GM12873 (cell line): ENCODE results near the gene KSR1.

ENCODE experiments used
- TF ChIP-seq, protein P1 (sequence below): IDR thresholded peaks from 2 replicates; pipeline ENCODE4 v1.5.1; 2012; ENCODE audit warnings: low read depth, mild to moderate bottlenecking, moderate library complexity, low read length, control low read depth; ENCODE audit not compliant: insufficient read depth; ENCODE audit errors: missing control alignments

The KSR1 gene

GRCh38 chr17:27496971-27497370 lies 40.7 kb downstream of the KSR1 start:
- TF ChIP-seq, protein P1, sequence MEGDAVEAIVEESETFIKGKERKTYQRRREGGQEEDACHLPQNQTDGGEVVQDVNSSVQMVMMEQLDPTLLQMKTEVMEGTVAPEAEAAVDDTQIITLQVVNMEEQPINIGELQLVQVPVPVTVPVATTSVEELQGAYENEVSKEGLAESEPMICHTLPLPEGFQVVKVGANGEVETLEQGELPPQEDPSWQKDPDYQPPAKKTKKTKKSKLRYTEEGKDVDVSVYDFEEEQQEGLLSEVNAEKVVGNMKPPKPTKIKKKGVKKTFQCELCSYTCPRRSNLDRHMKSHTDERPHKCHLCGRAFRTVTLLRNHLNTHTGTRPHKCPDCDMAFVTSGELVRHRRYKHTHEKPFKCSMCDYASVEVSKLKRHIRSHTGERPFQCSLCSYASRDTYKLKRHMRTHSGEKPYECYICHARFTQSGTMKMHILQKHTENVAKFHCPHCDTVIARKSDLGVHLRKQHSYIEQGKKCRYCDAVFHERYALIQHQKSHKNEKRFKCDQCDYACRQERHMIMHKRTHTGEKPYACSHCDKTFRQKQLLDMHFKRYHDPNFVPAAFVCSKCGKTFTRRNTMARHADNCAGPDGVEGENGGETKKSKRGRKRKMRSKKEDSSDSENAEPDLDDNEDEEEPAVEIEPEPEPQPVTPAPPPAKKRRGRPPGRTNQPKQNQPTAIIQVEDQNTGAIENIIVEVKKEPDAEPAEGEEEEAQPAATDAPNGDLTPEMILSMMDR: no peak

DNA sequence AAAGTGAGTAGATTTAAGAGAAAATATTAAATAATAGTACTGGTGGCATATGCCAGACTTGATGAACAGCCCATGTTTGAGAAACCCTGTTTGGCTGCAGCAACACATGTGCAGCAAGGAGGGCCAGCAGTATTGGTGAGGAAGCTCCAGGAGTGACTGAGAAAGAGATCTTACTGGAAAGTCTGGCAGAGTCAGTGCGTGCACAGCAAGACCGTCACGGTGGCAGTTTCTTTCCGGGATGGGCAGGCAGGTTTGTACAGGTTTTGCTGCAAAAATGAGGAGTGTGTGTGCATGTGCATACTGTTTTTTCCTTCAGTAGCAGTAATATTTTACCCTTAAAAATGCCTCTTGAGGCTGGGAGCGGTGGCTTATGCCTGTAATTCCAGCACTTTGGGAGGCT lies 41.4 kb downstream of the KSR1 start:
- TF ChIP-seq, protein P1: no peak

- TF ChIP-seq, protein P1: no peak
Measured at GRCh38 chr17:27498615-27499309, 42.5 kb downstream of the KSR1 start.

DNA sequence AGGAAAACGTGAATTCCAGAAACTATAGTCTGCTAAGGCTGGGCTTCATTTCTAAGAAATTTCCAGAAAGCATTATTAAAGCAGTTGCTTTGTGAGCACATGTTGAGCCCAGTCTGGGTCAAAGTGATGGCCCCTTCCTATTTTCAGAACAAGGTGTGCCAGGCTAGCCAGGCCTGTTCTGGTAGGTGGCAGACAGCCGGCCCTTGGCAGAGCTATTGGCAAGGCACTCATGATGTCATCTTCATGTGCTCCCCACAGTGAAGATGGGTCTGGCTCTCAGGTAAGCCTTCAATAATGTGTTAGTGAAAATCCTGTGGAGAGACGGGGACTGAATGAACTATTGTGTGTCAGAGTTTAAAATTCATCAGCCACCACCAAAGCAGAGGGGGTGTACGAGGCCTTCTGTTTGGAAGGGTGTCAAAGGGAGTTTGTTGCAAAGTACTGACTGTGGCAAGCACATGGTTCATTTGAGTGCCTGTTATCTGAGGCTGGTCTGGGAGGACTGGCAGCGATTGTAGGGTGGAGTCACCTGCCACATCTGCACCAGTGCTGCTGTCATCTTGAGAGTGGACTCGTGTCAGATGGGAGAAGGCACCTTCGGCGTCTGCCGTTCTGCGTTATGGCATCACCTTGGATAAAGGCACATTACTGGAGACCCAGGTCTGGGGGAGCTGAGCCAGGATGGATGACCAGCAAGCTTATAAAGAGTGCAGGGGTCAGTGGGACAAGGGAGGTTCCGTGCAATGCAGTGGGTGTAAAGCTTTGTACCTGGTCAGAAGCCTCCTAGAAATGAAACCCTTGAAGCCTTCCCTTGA lies 43.4 kb downstream of the KSR1 start:
- TF ChIP-seq, protein P1: no peak

- TF ChIP-seq, protein P1: no peak
Measured at GRCh38 chr17:27502526-27503324, 46.5 kb downstream of the KSR1 start.

- TF ChIP-seq, protein P1: no peak
Measured at GRCh38 chr17:27503611-27504010, 47.4 kb downstream of the KSR1 start.
